IMR-90 (cell line): Measurements from ENCODE around the gene ATF7IP2.

Experiments used
- CTCF ChIP-seq: conservative IDR thresholded peaks from 2 replicates; pipeline ENCODE4 v1.5.1; 2012; ENCODE audit warnings: mild to moderate bottlenecking, low read depth, low read length, improper control_type of control experiment
- MAFK ChIP-seq: IDR thresholded peaks from 2 replicates; pipeline ENCODE4 v1.6.1; 2012; ENCODE audit warnings: low read depth, low read length, improper control_type of control experiment
- POLR2A ChIP-seq: IDR thresholded peaks from 2 replicates; pipeline ENCODE4 v1.6.1; 2012; ENCODE audit warnings: mild to moderate bottlenecking, low read depth, low read length
- RAD21 ChIP-seq: IDR thresholded peaks from 2 replicates; pipeline ENCODE4 v1.6.1; 2012; ENCODE audit warnings: low read length, improper control_type of control experiment
- SMC3 ChIP-seq: fragments of 150-350 bp; IDR thresholded peaks from 2 replicates; pipeline ENCODE4 v1.6.1; 2016; ENCODE audit warnings: low read depth, mild to moderate bottlenecking, antibody characterized with exemption, low read length, moderate library complexity

GRCh38 chr16:10517868-10518267 lies 132.0 kb downstream of the ATF7IP2 start:
- TF ChIP-seq RAD21 (no peak), SMC3 (no peak), CTCF (no peak), MAFK (no peak), POLR2A (no peak)
